Retinal pigment epithelial cell (primary cell): Measurements from ENCODE around the gene IFNAR2.

Source experiments
- DNase-seq: peaks from one replicate; pipeline ENCODE4 v3.0.0-alpha.2; 2010; ENCODE audit warnings: low read depth
- H3K4me3 ChIP-seq: 2 replicates; pipeline ENCODE4 v1.5.1; 2011; ENCODE audit warnings: mild to moderate bottlenecking, low read length, control low read depth, moderate library complexity
- CTCF ChIP-seq: conservative IDR thresholded peaks from 2 replicates; pipeline ENCODE4 v1.5.1; 2011; ENCODE audit warnings: low read depth, low read length, control low read depth, inconsistent platforms

The IFNAR2 gene

GRCh38 chr21:33268393-33268736 lies 38.6 kb downstream of the IFNAR2 start:
- no peak overlapping the region for H3K4me3 ChIP-seq
- DNase-seq: no peak
- TF ChIP-seq CTCF: no peak

GRCh38 chr21:33268737-33269441 lies 39.2 kb downstream of the IFNAR2 start:
- TF ChIP-seq CTCF: no peak
- no peak for DNase-seq
- no peak overlapping the region for H3K4me3 ChIP-seq

- TF ChIP-seq CTCF: no peak
- DNase-seq: no peak
- no peak overlapping the region for H3K4me3 ChIP-seq
Measured at GRCh38 chr21:33270986-33271385, 41.2 kb downstream of the IFNAR2 start.

GRCh38 chr21:33273044-33273443 lies 43.3 kb downstream of the IFNAR2 start:
- no peak overlapping the region for H3K4me3 ChIP-seq
- TF ChIP-seq CTCF: no peak
- DNase-seq: no peak

GRCh38 chr21:33278721-33279120 lies 49.0 kb downstream of the IFNAR2 start:
- no peak for TF ChIP-seq CTCF
- DNase-seq: no peak
- no peak overlapping the region for H3K4me3 ChIP-seq

- H3K4me3 ChIP-seq: no peak overlapping the region
- DNase-seq: no peak
- TF ChIP-seq CTCF: no peak
Measured at GRCh38 chr21:33279330-33279820, 49.6 kb downstream of the IFNAR2 start.
